BJ (cell line): ENCODE results near the gene TAS1R1. TPM values are rescaled to one million over a fixed set of nuclear protein-coding genes. Genes with fewer than 3 reads are reported as not detected.

Experiments used
- CTCF ChIA-PET: fragments of 350-600 bp; formaldehyde crosslinking; extraction: SDS; loops from one replicate; lab custom pipeline; 2021; ENCODE audit warnings: antibody characterized with exemption, inconsistent platforms; lab: Yijun Ruan, JAX
- POLR2A ChIA-PET: fragments of 300-600 bp; sonication (Branson Sonifier 250); formaldehyde crosslinking; extraction: SDS; loops from one replicate; lab custom pipeline; 2021; ENCODE audit warnings: antibody characterized with exemption; lab: Charles Lee
- DNase-seq: peaks from one replicate; pipeline ENCODE4 v3.0.0-alpha.2; 2011; ENCODE audit warnings: low read depth
- H3K27me3 ChIP-seq: 2 replicates; pipeline ENCODE4 v1.6.0; 2011; ENCODE audit warnings: low read length; ENCODE audit not compliant: control insufficient read depth, insufficient read depth
- H3K36me3 ChIP-seq: 2 replicates; pipeline ENCODE4 v1.5.1; 2011; ENCODE audit warnings: low read length; ENCODE audit not compliant: control insufficient read depth, insufficient read depth
- H3K4me3 ChIP-seq: 2 replicates; pipeline ENCODE4 v1.5.1; 2011; ENCODE audit warnings: low read depth, mild to moderate bottlenecking, control low read depth, low read length
- CTCF ChIP-seq: IDR thresholded peaks from 2 replicates; pipeline ENCODE4 v1.5.1; 2011; ENCODE audit warnings: low read depth, mild to moderate bottlenecking, control low read depth, inconsistent platforms, low read length, moderate library complexity; ENCODE audit not compliant: insufficient read depth
- polyA plus RNA-seq: library from polyadenylated mRNA; depleted of rRNA; stranded (reverse); fragments of >200 nt; gene quantifications from 2 replicates; pipeline ENCODE4 v1.2.3, GENCODE V29; 2011

TAS1R1 gene
- polyA plus RNA-seq, 1 experiment, result 0.25 TPM

DNA sequence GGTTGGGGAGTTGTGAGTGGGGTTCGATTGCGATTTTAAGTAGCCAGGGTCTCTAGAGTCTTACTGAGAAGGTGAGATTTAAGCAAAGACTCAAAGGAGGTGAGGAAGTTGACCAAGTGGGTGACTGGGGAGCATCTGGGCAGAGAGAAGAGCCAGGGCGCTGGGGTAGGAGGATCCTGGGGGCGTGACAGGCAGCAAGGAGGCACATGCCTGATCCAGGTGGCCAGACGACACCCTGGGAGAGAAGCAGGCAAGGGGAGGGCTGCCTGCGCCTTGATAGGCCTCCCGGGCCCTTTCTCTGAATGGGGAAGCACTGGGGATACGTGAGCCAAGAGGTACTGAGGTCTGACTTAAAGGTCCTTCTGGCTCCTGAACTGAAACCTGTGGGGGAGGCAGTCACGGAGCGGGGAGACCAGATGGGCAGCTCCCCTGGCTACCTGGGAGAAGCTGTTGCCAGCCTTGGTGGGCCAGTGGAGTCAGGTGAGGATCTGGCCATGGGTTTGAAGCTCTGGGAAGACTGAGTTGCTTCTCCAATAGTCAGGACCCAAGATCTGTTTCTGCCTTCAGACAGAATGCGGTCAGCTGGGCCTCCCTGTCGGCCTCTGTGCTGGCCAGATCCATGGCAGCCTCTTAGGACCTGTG lies 30.1 kb downstream of the TAS1R1 start:
- ChIA-PET POLR2A (interaction anchor here (0.6 kb wide), 1 partner anchor 19 kb away, joined by 3 read pairs; no protein-coding TSS in a partner anchor), CTCF (no interaction called here)
- Histone ChIP-seq H3K27me3 (no peaks in the 10 kb centered on the region), H3K4me3 (no peak overlapping the region), H3K36me3 (peaks cover 18% of the 10 kb centered on the region)
- no peak for DNase-seq
- no peak for TF ChIP-seq CTCF

- no peaks in the 10 kb centered on the region for H3K27me3 ChIP-seq
- peaks cover 18% of the 10 kb centered on the region for H3K36me3 ChIP-seq
- POLR2A ChIA-PET, result no interaction called here
- DNase-seq, result no peak
- H3K4me3 ChIP-seq, result no peak overlapping the region
- CTCF ChIA-PET, result no interaction called here
- TF ChIP-seq CTCF, result no peak
Observed at GRCh38 chr1:6585841-6586240, 30.7 kb downstream of the TAS1R1 start.

- no peaks in the 10 kb centered on the region for H3K27me3 ChIP-seq
- peaks cover 19% of the 10 kb centered on the region for H3K36me3 ChIP-seq
- no peak for DNase-seq
- CTCF ChIA-PET, result no interaction called here
- no peak for TF ChIP-seq CTCF
- H3K4me3 ChIP-seq, result no peak overlapping the region
- POLR2A ChIA-PET, result no interaction called here
Observed at GRCh38 chr1:6586404-6586816, 31.3 kb downstream of the TAS1R1 start.

DNA sequence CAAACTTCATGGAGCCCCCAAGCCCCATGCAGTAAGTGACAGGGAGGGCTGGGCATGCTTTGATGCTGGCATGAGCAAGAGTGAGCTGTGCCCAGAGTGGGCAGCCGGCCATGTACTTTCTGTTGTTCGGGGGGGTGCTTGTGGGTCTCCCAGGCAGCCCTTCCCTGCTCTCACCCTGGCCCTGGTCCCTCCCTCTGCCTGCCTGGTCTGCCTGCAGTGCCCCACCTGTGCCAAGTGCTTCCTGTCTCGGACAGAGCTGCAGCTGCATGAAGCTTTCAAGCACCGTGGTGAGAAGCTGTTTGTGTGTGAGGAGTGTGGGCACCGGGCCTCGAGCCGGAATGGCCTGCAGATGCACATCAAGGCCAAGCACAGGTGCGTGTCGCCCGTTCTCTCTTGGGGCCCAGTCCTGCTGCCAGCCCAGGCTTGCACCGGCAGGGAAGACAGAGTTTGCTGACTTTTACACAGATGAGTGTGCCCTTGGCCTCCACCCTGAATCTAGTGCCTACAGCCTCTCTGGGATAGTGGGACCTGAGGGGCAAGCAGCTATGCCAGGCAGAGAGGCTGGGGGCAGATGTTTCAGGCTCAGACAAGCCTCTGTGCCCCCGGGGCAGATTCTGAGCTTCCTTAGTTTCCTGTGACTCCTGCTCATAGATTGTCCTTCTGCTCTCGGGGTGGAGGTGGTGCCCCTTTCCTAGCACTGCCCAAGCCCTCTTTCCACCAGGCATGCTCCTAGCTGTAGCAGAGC lies 32.3 kb downstream of the TAS1R1 start:
- peaks cover 22% of the 10 kb centered on the region for H3K36me3 ChIP-seq
- DNase-seq, result no peak
- CTCF ChIA-PET, result interaction anchor here (1.0 kb wide), 1 partner anchor 59 kb away, joined by 5 read pairs; no protein-coding TSS in a partner anchor

More for the DNA sequence above, 32.3 kb downstream of the TAS1R1 start:
- Histone ChIP-seq H3K4me3 (no peak overlapping the region), H3K27me3 (no peaks in the 10 kb centered on the region)
- TF ChIP-seq CTCF, result no peak
- POLR2A ChIA-PET, result no interaction called here
